Stimulated activated CD4-positive, alpha-beta T cell treated with anti-CD3 and anti-CD28 coated beads, Interleukin-1b, Interleukin-23, amount 100 ng/mL, for 24 hours (primary cell): ENCODE data around the gene COL23A1.

Experiments
- DNase-seq, 4 experiments: peaks; one replicate each; pipeline ENCODE4 v3.0.0-alpha.2; 2020; ENCODE audit warnings: low read depth in 4 of 4, low spot score in 1 of 4

Gene COL23A1

GRCh38 chr5:178348356-178349074, 241.7 kb downstream of the COL23A1 start:
- DNase-seq: no peak

GRCh38 chr5:178347956-178348355, 242.2 kb downstream of the COL23A1 start:
- no peak for DNase-seq

DNA sequence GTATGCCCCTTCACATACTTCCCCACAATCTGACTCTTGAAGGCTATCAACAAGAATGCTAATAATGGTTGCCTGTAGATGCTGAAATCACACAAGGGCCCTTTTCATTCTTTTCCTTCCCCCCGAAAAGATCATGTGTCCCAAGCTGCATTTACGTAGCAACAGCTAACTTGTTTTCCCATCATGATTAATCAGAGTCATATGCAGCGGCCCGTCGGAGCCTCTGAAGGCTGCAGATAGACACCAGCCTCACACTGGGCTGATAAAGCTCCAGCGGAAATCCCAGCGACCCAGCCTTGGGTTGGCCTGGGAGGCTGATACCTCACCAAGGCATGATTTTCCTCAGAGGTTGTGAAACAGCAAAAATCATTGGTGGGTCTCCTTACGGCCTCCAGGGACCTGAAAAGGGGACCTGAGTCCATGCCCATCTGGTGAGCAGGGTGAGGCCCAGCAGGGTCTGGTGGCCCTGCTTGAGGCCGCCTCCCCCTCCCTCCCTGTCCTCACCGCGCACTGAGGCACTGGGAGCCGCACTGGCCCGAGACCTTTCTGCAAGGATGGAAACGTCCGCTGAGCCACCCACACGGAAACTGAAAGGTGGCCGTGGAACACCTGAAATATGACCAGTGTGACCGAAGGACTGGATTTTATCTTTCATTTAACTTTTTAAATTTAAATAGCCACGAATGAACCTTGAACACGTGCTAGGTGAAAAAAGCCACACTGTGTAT, 243.4 kb downstream of the COL23A1 start:
- DNase-seq: no peak

DNA sequence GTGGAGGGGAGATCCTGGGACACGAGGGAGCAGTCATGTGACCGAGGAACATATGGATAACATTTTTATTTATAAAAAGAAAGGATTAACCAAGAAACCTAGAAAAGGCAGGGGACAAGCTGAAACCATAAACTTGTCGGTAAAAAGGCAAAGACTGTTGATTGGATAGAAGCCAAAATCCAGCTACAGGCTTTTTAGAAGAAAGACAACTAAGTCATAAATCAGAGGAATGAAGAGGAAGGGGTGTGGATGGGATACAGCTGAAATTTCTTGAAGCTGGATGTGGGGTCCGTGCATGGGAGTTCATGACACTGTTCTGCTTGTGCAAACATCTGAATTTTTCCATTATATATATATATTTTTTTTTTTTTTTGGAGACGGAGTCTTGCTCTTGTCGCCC, 246.9 kb downstream of the COL23A1 start:
- DNase-seq: no peak

DNA sequence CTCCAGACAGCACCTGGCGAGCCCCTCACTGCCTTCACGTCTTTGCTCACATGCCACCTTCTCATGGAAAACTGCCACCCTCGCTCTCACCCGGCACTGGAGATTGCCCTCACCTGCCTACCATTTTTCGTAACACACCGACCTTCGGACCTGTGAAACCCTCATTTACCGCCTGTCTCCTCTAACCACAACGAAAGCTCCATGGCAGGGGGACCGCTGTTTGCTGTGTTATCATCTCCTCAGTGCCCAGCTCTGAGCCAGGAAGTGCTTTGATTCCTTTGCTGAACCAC, 248.4 kb downstream of the COL23A1 start:
- no peak for DNase-seq

DNA sequence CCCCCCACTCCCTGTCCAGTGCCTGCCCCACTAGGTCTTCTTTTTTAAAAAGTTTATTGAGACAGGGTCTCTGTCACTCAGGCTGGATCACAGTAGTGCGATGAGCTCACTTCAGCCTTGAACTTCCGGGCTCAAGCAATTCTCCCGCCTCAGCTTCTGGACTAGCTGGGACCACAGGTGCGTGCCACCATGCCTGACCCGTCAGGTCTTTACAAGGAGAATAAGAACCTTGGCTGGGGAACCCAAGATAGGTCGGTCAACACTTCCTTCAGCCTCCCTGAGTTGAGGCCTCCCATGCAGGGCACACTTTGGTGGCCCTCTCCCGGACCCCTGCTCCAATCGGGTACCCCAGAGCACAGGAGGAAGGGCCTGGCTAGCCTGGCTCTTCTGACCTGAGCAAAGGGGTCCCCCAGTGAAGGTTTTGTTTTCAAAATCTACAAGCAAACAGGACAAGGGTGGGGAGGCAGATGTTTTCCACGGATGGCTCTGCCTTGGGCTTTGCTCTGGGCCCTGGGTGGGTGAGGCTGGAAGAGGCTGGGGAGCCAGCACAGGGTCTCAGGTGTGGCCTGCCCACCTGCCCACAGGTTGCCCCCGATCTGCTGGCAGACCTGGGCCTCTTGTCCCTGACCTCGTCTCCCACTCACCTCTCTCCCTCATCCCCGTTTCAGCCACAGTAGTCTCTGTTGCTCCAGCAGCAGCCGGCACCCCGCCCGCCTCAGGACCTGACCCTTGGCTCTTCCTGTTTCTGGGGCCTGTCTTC, 248.9 kb downstream of the COL23A1 start:
- DNase-seq: no peak

DNA sequence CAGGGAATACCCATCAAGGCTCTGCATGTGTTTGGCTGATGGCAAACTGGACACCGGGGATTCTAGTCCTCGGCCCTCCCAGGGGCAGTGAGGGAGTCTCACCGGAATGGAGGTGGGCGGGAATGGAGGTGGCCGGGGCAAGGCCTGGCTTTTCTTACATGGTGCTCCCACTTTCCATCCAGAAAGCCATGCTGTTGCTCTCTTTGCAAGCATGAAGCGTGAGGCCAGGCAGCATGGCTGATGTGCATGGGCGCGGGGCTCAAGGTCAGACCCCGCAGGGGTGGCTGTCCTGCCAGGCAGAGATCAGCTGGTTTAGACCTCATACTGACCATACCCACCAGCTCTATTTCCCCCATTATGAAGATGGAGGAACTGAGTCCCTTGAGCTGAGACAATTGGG, 249.6 kb downstream of the COL23A1 start:
- DNase-seq: no peak

DNA sequence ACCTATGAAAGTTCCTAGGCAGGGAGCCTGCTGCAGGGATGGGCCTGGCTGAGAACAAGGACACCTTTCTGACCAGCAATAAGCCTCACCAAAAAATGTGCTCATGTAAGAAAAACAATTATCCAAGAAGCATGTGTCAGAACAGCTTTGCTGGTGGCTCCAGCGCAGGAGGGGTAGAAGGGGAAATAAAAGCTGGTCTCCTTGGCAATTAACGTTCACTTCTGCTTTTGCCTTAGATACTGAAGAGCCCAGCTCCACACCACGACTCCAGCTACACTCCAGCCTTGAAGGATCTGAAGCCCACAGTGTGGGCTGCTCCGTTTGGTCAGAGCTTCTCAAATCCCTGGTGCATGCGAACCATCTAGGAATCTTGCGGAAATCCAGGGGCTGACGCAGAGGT, 250.0 kb downstream of the COL23A1 start:
- no peak for DNase-seq

DNA sequence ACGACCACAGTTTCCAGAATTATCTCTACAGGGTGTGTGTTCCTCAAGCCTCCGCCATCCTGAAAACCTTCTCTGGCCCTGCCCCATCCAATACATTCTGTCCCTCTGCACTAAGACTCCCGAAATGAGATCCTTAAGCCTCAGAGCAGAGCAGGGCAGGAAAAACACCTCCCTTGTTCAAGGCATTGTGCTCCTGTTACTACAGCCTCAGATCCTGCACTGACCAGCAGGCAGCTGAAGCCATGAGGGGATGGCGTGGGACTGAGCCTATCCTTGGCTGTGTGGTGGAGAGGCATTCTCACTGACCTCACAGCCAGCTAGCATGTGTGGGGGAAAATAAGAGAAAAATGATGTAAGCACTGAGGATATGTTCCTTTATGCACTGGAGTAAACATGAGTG, 250.9 kb downstream of the COL23A1 start:
- no peak for DNase-seq

DNA sequence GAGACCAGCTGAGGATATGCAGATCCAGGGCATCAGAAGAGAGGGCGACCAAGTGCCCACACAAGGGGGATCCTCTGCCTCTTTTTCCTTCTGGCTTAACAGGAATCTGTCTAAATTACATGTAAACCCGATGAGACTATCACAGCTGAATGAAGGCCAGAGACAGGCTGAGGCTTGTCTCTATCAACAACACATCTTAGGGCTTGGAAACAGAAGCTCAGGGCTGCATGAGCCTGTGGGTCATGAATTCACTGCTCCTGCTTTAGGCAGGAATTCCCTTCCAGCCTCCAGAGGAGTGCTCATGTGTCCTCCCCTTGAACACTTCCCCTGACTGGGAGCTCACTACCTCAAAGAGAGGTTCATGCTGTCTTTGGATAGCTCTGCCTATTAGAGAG, 251.4 kb downstream of the COL23A1 start:
- DNase-seq: no peak

- no peak for DNase-seq
Observed at GRCh38 chr5:178338126-178338749, 252.0 kb downstream of the COL23A1 start.

DNA sequence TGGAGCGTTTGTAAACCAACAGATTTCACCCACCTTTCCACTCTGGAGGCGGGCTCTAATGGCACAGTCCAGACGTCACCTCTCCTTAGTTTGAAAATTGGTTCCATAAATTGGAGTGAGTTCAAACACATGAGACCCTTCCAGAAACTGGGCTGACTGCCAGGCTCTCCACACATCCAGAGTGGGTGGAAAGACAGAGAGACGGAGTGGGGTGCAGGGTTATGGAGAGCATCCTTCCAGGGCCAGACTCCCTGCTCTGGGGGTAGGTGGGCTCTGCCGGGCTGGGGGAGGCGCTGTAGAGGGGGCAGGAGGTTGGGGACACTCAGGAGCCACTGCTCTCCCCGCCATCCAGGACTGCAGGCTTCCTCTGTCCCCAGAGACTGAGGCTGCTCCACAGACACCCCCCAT, 252.9 kb downstream of the COL23A1 start:
- no peak for DNase-seq

DNA sequence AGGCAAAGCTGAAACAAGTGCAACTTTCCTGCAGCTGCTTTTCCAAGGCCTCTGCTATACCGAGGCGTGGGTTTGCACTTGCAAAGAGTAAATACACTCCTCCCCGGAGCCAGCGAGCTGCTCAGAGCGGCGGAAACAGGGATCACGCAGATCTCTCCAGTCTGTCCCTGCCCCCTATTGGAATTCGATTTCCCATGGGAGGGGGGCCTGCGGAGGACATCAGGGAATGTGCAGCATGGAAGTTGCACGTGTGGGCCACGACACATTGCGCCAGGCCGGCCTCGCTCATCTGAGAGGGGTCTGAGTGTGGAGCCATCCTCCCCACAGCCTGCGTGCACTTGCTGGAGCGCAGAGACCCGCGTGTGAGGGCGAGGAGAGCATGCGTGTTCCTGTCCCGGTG, 253.3 kb downstream of the COL23A1 start:
- no peak for DNase-seq

GRCh38 chr5:178335302-178336030, 254.7 kb downstream of the COL23A1 start:
- no peak for DNase-seq

- no peak for DNase-seq
Observed at GRCh38 chr5:178334861-178335260, 255.3 kb downstream of the COL23A1 start.

DNA sequence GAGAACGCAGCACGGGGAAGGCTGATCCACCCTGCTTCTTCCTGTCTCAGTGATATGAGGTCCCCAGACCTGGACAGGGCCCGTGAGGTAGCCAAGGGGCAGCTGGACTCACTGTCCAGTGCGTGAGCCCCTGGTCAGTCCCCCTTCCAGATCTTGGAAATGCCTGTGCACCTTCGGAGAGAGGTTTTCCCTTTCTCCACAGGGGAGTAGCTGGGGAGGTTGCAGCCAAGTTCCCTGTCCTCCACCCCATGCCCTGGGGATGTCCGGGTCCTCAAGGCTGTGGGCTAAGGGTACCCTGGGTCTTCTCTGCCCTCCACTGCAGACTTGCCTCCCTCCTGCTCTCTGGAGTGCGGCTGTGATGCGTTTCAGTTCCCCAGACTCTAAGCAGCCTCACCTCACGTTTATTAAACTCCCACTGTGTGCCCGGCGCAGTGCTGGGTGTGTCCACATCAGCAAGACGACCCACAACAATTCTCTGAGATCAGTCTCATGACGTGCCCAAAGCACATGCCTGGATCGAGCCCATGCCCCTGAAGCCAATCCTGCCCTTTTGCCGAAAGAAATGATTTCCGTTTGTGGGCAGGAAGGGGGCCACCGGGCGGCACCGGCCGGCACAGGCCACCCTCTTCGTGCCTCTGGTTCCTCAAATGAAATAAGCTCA, 256.2 kb downstream of the COL23A1 start:
- no peak for DNase-seq

- no peak for DNase-seq
Observed at GRCh38 chr5:178332210-178332641, 258.0 kb downstream of the COL23A1 start.

DNA sequence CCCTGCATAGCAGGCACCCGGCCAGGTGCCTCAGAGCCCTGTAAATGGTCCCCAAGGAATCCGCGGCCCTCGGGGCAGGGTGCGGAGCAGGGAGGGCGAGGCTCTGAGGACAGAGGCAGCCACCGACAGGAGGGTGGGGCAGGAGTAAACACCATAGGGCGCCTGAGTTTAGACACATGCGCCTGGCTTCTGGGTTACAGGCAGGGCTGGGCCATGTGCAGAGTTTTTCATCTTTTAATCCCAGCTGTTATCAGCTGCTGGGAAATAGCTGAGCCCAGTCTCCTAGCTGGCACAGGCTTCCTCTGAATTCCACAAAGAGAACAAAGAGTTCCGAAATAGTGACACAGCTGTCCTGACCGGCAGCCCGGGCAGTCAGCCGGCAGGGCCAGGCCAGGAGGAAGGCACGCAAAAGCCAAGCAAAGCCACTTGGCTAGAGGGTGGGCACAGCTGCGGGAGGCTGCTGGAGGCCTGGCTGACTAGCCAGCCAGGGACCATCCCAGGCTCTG, 258.6 kb downstream of the COL23A1 start:
- DNase-seq: no peak

DNA sequence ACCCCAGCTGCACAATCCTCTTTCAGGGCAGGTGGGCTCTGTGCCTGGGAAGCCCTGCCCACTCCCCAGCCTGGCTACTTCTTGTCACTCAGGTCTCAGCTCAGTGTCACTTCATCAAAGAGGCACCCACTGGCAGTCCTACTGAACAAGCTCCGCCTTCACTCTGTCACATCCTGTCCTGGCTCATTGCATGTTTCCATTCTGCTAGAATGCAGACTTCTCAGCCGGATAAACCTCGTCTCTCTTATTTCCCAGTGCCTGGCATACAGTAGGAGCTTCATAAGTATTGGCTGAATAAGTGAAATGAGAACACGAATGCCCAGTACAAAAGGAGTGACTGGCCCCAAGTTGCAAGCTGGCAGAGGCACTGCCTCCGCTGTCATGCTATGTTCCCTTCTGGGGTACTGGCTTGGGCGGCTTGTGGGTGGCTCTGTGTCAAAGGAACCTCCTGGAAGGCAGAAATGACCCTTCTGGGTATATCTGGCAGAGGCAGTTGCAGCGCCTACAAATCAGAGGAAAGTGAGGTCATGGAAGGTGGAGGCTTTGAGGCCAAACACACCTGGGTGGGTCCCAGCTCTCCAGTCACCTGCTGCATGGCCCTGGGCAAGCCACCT, 259.3 kb downstream of the COL23A1 start:
- no peak for DNase-seq
